ENCODE measurements around the gene PSMF1.
"Not testable (repeated sequence)": the region's sequence is repeated elsewhere in the genome, so short reads cannot be mapped to it uniquely, and the experiment has no call there.

DNA sequence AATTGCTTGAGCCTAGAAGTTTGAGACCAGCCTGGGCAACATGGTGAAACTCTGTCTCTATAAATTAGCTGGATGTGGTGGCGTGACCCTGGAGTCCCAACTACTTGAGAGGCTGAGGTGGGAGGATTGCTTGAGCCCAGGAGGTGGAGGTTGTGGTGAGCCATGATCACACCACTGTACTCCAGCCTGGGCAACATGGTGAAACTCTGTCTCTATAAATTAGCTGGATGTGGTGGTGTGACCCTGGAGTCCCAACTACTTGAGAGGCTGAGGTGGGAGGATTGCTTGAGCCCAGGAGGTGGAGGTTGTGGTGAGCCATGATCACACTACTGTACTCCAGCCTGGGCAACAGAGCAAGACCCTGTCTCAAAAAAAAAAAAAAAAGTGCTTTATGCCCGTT, 31.4 kb downstream of the PSMF1 start:
- TF ChIP-seq CTCF (conservative IDR thresholded peaks at IDR 0.05; ENCODE audit: low read depth in 2 of 2); POLR2AphosphoS5 (IDR thresholded peaks at IDR 0.05; ENCODE audit: low read depth); STAT1 (IDR thresholded peaks at IDR 0.05; ENCODE audit: unreplicated experiment); CREB1 (CRISPR knock-in tag; IDR thresholded peaks at IDR 0.05; ENCODE audit: low read depth); EZH2 (IDR thresholded peaks at IDR 0.05; ENCODE audit: low read depth, unreplicated experiment); ZNF462 (CRISPR knock-in tag; IDR thresholded peaks at IDR 0.05); ZNF114 (CRISPR knock-in tag; IDR thresholded peaks at IDR 0.05): not testable (repeated sequence)
- TF ChIP-seq, protein P1, sequence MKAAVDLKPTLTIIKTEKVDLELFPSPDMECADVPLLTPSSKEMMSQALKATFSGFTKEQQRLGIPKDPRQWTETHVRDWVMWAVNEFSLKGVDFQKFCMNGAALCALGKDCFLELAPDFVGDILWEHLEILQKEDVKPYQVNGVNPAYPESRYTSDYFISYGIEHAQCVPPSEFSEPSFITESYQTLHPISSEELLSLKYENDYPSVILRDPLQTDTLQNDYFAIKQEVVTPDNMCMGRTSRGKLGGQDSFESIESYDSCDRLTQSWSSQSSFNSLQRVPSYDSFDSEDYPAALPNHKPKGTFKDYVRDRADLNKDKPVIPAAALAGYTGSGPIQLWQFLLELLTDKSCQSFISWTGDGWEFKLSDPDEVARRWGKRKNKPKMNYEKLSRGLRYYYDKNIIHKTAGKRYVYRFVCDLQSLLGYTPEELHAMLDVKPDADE (IDR thresholded peaks at IDR 0.05), result not testable (repeated sequence)
